ENCODE results near the gene GIMAP5. TPM values are rescaled to one million over a fixed set of nuclear protein-coding genes. Genes with fewer than 3 reads are reported as not detected.
A peak's percentile ranks its signal among the peaks of the same experiment; 100 is the strongest.

GIMAP5 gene
- total RNA-seq, 1 experiment from 2014 or later, result 0.24 TPM

DNA sequence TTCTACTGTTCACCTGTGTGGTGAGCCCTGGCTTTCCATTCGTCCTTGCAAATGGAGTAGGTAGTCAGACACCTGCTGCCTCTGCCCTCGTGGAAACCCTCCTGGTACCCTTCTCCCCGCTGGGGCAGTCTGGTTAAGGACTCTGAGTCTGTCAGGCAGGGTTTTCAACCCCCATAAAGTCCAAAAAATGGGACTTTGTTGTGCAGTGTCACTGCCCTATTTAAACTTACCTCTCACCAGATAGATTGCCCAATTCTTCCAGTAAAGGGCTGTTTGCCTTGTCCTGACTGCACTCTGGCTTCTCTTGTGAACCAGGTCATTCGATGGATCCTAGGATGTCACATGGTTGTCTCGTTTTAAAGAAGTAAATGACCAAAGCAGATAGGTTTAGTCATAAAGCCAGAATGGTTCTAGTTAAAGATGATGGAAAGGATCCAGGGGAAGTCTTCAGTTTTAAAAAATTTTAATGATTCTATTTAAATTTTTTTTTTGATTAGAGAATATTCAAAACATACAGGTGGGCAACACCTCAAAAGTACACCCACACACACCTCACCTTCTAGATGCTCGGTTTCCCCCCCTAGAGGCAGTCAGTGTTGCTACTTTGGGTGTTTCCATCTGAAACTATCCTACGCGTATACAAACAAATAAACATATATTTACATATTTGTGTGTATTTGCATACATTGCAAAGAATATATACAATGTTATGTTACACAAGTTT, 41.0 kb downstream of the GIMAP5 start (continued):
- no peak for TF ChIP-seq JAZF1 (CRISPR knock-in tag; IDR thresholded peaks at IDR 0.05)
- TF ChIP-seq, protein P1, sequence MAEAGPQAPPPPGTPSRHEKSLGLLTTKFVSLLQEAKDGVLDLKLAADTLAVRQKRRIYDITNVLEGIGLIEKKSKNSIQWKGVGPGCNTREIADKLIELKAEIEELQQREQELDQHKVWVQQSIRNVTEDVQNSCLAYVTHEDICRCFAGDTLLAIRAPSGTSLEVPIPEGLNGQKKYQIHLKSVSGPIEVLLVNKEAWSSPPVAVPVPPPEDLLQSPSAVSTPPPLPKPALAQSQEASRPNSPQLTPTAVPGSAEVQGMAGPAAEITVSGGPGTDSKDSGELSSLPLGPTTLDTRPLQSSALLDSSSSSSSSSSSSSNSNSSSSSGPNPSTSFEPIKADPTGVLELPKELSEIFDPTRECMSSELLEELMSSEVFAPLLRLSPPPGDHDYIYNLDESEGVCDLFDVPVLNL (CRISPR knock-in tag; IDR thresholded peaks at IDR 0.05; ENCODE audit: borderline replicate concordance, low read depth), result no peak

DNA sequence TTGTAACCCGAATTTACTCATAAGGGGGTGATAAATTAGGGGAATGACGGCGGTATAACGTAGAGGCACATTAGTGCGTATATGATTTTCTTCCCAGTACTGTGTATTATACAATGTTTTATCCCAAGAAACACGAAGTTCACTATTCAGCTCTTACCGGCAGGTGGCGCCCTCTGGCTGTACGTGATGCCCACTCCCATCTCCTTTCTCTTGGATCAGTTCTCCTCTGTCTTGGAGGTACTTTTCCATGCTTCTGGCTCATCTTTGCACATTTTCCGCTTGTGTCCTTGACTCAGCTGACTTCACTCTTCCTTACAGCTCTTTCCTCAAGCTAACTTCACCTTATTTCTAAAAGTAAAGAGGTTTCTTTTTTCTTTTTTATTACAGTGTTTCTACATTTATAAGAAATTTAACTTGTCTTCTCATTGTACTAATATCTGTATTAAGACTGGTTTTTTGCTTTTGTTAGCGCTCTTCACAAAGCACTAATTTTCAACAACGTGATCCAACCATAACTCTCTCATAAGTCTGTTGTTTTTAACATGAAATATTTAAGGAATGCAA, 41.6 kb downstream of the GIMAP5 start:
- Mint-ChIP-seq H3K9me3 (peaks cover 12% of the 10 kb centered on the region), H3K27ac (no peak overlapping the region), H3K27me3 (ENCODE audit: low read depth) (peaks cover 11% of the 10 kb centered on the region), H3K4me1 (no peaks in the 10 kb centered on the region), H3K4me3 (no peak overlapping the region), H3K36me3 (no peaks in the 10 kb centered on the region)
- CTCF ChIA-PET, result interaction anchor here (0.6 to 1.9 kb wide), 18 partner anchors 8 to 330 kb away, joined by 3 to 16 read pairs (median 4); partner anchors contain the start of gene TMEM176A
- ATAC-seq (peak; percentile 93), DNase-seq (ENCODE audit: low spot score) (peak; percentile 88)
- POLR2A ChIA-PET, result no interaction called here
- TF ChIP-seq ETV6 (CRISPR knock-in tag; IDR thresholded peaks at IDR 0.05) (no peak), EMX1 (CRISPR knock-in tag; IDR thresholded peaks at IDR 0.05) (no peak), SMAD4 (CRISPR knock-in tag; IDR thresholded peaks at IDR 0.05) (no peak), CTCF (IDR thresholded peaks at IDR 0.05) (peak; percentile 81), TEAD1 (CRISPR knock-in tag; IDR thresholded peaks at IDR 0.05) (no peak)
- TF ChIP-seq, protein P2, sequence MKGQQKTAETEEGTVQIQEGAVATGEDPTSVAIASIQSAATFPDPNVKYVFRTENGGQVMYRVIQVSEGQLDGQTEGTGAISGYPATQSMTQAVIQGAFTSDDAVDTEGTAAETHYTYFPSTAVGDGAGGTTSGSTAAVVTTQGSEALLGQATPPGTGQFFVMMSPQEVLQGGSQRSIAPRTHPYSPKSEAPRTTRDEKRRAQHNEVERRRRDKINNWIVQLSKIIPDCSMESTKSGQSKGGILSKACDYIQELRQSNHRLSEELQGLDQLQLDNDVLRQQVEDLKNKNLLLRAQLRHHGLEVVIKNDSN (CRISPR knock-in tag; IDR thresholded peaks at IDR 0.05), result no peak

DNA sequence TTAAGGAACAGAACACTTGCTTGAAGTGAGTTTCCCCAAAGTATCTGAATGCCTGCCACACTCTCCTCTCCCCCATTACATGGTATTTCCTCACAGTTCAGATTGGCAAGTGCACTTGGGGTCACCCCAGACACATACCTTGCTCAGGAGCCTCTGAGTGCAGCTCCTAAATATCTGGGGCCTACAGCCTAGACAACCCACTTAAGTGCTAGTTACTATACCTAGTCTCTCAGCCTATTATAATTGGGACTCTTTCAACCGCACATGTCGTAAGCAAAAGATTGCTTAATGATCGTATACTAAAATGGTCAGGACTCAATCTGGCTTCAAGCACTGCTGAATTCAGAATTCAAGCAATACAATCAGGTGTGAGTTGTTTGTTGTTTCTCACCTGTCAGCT, 43.1 kb downstream of the GIMAP5 start:
- ATAC-seq (no peak), DNase-seq (ENCODE audit: low spot score) (no peak)
- no peak overlapping the region for H3K27ac Mint-ChIP-seq
- H3K4me3 Mint-ChIP-seq, result no peak overlapping the region
- no peaks in the 10 kb centered on the region for H3K4me1 Mint-ChIP-seq
- CTCF ChIA-PET, result interaction anchor here (0.6 to 1.5 kb wide), 3 partner anchors 96 to 570 kb away, joined by 3 to 5 read pairs (median 4); no protein-coding TSS in a partner anchor
- peaks cover 1% of the 10 kb centered on the region for H3K9me3 Mint-ChIP-seq
- POLR2A ChIA-PET, result no interaction called here
- H3K27me3 Mint-ChIP-seq (ENCODE audit: low read depth), result peaks cover 8% of the 10 kb centered on the region
- H3K36me3 Mint-ChIP-seq, result no peaks in the 10 kb centered on the region
- TF ChIP-seq ZNF425 (CRISPR knock-in tag; conservative IDR thresholded peaks at IDR 0.05), result no peak
- no peak for TF ChIP-seq NR1H2 (CRISPR knock-in tag; IDR thresholded peaks at IDR 0.05)
- TF ChIP-seq, protein P3, sequence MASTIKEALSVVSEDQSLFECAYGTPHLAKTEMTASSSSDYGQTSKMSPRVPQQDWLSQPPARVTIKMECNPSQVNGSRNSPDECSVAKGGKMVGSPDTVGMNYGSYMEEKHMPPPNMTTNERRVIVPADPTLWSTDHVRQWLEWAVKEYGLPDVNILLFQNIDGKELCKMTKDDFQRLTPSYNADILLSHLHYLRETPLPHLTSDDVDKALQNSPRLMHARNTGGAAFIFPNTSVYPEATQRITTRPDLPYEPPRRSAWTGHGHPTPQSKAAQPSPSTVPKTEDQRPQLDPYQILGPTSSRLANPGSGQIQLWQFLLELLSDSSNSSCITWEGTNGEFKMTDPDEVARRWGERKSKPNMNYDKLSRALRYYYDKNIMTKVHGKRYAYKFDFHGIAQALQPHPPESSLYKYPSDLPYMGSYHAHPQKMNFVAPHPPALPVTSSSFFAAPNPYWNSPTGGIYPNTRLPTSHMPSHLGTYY (CRISPR knock-in tag; IDR thresholded peaks at IDR 0.05), result no peak
- no peak for TF ChIP-seq ZBTB43 (CRISPR knock-in tag; IDR thresholded peaks at IDR 0.05)
- TF ChIP-seq ELF4 (CRISPR knock-in tag; IDR thresholded peaks at IDR 0.05; ENCODE audit: low read depth), result no peak
- TF ChIP-seq, protein P4, sequence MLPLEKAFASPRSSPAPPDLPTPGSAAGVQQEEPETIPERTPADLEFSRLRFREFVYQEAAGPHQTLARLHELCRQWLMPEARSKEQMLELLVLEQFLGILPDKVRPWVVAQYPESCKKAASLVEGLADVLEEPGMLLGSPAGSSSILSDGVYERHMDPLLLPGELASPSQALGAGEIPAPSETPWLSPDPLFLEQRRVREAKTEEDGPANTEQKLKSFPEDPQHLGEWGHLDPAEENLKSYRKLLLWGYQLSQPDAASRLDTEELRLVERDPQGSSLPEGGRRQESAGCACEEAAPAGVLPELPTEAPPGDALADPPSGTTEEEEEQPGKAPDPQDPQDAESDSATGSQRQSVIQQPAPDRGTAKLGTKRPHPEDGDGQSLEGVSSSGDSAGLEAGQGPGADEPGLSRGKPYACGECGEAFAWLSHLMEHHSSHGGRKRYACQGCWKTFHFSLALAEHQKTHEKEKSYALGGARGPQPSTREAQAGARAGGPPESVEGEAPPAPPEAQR (CRISPR knock-in tag; IDR thresholded peaks at IDR 0.05), result no peak
- no peak for TF ChIP-seq MYBL2 (CRISPR knock-in tag; IDR thresholded peaks at IDR 0.05)
- TF ChIP-seq RORB (CRISPR knock-in tag; IDR thresholded peaks at IDR 0.05), result no peak
- TF ChIP-seq ZNF423 (CRISPR knock-in tag; IDR thresholded peaks at IDR 0.05), result no peak
- TF ChIP-seq, protein P5, sequence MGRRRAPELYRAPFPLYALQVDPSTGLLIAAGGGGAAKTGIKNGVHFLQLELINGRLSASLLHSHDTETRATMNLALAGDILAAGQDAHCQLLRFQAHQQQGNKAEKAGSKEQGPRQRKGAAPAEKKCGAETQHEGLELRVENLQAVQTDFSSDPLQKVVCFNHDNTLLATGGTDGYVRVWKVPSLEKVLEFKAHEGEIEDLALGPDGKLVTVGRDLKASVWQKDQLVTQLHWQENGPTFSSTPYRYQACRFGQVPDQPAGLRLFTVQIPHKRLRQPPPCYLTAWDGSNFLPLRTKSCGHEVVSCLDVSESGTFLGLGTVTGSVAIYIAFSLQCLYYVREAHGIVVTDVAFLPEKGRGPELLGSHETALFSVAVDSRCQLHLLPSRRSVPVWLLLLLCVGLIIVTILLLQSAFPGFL (CRISPR knock-in tag; IDR thresholded peaks at IDR 0.05; ENCODE audit: borderline replicate concordance), result no peak
- no peak for TF ChIP-seq ZNF416 (CRISPR knock-in tag; IDR thresholded peaks at IDR 0.05)
- no peak for TF ChIP-seq SOX15 (CRISPR knock-in tag; IDR thresholded peaks at IDR 0.05)
